ENCODE data around the gene PRRX2.

GRCh38 chr9:129637673-129638439 lies 27.6 kb upstream of the PRRX2 start:
- TF ChIP-seq, protein P1, sequence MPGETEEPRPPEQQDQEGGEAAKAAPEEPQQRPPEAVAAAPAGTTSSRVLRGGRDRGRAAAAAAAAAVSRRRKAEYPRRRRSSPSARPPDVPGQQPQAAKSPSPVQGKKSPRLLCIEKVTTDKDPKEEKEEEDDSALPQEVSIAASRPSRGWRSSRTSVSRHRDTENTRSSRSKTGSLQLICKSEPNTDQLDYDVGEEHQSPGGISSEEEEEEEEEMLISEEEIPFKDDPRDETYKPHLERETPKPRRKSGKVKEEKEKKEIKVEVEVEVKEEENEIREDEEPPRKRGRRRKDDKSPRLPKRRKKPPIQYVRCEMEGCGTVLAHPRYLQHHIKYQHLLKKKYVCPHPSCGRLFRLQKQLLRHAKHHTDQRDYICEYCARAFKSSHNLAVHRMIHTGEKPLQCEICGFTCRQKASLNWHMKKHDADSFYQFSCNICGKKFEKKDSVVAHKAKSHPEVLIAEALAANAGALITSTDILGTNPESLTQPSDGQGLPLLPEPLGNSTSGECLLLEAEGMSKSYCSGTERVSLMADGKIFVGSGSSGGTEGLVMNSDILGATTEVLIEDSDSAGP (CRISPR knock-in tag; IDR thresholded peaks at IDR 0.05), result no peak
- TF ChIP-seq E4F1 (CRISPR knock-in tag; IDR thresholded peaks at IDR 0.05; ENCODE audit: borderline replicate concordance), result no peak
- TF ChIP-seq ZZZ3 (IDR thresholded peaks at IDR 0.05), result no peak

Data from K562 (cell line).